Sigmoid colon (tissue), 4 donors: ENCODE measurements around the gene MFF.

Source experiments
- CTCF ChIP-seq, 4 experiments: fragments of 450-650 bp in 3 of 4; fragments of 200-600 bp in 1 of 4; IDR thresholded peaks; one replicate each; pipeline ENCODE4 v1.5.1; 2016 to 2019; ENCODE audit warnings: antibody characterized with exemption in 4 of 4, mild to moderate bottlenecking in 3 of 4, moderate library complexity in 2 of 4
- EP300 ChIP-seq, 4 donors: sonication (generic); formaldehyde crosslinking; IDR thresholded peaks; one replicate each; pipeline ENCODE4 v1.6.1; 2017; ENCODE audit warnings: antibody characterized with exemption in 4 of 4
- POLR2A ChIP-seq, 2 donors: fragments of 450-650 bp; IDR thresholded peaks; one replicate each; pipeline ENCODE4 v1.6.1; 2016; ENCODE audit warnings: antibody characterized with exemption in 2 of 2, mild to moderate bottlenecking in 2 of 2, moderate library complexity in 2 of 2

- TF ChIP-seq POLR2A (IDR thresholded peaks at IDR 0.05) (no peak), CTCF (IDR thresholded peaks at IDR 0.05) (no peak), EP300 (IDR thresholded peaks at IDR 0.05) (no peak)
Observed at GRCh38 chr2:227310756-227311110, 14.3 kb upstream of the MFF start.
